HG02938 (cell line): ENCODE results near the gene RNF169.
"Not testable (repeated sequence)": the region's sequence is repeated elsewhere in the genome, so short reads cannot be mapped to it uniquely, and the experiment has no call there.

Experiments used
- ATAC-seq: cut with Tn5 transposase; IDR thresholded peaks from one replicate; pipeline ENCODE4 v1.9.1; 2021; ENCODE audit warnings: mild to moderate bottlenecking, moderate library complexity; ENCODE audit not compliant: unreplicated experiment

RNF169 gene

DNA sequence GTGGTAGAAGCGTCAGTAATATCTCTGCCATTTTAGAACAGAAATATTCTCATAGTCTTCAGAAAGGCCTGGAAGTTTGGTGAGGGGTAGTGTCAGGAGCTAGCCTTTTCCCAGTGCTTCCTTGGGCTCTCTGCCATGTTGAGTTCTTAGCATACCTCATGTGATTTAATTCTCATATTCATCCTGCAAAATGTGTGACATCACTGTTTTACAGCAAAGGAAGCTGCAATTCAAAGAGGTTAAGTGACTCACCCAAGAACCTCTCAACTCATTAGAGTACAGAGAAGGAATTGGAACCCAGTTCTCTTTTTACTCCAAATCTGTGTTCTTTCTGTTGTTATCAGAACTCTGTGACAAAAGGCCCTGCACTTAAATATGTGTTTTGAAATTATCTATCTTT is 72.1 kb downstream of the RNF169 start:
- ATAC-seq: no peak

DNA sequence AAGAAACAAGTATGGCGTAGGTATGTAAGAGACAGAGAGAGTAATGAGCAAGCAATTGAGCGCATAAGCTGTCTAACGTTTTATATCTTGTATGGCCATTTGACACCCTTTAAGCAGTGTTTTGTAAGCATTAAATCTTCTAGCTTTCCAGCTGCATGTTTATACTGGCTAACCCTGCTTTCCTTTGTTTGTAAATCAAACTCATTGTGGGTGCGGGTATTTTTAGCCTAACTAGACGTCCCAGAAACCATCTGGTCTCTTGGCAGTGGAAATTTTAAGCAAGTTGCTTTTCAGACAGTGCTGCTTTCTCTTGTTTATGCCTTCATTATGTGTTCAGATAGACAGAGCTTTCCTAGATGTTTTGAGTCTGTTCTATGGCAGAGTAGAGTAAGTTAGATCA is 73.5 kb downstream of the RNF169 start:
- ATAC-seq: no peak

DNA sequence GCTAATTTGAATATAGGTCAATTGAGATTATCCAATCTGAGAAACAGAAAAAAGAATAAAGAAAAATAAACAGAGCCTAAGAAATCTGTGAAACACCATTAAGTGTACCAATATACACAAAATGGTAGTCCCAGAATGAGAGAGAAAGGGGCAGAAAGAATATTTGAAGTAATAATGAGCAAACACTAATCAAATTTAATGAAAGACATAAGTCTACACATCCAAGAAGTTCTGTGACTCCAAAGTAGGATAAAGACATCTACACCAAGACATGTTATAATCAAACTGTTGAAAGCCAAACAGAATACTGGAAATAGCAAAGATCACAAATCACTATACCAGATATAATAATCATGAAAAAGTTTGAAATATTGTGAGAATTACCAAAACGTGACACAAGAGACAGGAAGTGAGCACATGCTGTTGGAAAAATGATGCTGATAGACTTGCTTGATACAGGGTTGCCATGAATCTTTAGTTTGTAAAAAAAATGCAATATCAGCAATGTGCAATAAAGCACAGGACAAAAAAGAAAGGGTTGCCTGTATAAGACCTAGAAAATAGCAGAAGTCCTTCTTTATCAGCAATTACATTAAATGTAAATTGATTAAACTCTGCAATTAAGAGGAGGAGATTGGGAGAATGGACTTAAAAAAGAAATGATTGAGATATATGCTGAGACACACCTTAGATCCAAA is 75.8 kb downstream of the RNF169 start:
- ATAC-seq: no peak

DNA sequence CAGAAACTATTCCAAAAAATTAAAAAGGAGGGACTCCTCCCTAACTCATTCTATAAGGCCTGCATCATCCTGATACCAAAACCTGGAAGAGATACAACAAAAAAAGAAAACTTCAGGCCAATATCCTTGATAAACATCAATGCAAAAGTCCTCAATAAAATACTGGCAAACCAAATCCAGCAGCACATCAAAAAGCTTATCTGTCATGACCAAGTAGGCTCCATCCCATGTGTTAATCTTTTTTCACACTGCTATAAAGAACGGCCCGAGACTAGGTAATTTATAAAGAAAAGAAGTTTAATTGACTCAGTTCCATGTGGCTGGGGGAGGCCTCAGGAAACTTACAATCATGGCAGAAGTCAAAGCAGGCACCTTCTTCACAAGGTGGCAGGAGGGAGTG is 76.9 kb downstream of the RNF169 start:
- ATAC-seq: not testable (repeated sequence)

DNA sequence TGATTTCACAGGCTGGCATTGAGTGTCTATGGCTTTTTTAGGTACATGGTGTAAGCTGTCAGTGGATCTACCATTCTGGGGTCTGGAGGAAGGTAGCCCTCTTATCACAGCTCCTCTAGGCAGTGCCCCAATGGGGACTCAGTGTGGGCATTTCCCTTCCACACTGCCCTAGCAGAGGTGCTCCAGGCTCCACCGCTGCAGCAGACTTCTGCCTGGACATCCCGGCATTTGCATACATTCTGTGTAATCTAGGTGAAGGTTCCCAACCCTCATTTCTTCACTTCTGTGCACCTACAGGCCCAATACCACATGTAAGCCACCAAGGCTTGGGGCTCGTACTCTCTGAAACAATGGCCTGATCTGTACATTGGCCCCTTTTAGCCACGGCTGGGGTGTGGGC is 78.3 kb downstream of the RNF169 start:
- ATAC-seq: no peak

DNA sequence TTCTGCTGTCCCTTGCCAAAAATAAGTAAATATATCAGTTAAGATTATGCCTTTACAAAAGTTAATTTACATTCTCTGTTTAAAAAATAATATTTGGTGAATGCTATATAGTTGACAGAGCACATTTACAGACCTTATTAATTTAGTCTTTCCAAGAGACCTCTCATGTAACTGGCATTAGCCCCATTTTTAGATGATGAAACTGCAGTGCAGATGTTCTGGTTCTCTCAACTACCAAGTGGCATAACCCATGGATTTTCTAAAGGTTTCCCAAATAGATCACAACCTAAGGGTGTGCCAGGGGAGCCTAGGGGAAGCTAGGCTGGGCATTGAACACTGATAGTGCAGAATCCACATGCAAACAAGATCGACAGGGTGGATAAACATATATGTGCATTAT is 88.5 kb downstream of the RNF169 start:
- no peak for ATAC-seq

DNA sequence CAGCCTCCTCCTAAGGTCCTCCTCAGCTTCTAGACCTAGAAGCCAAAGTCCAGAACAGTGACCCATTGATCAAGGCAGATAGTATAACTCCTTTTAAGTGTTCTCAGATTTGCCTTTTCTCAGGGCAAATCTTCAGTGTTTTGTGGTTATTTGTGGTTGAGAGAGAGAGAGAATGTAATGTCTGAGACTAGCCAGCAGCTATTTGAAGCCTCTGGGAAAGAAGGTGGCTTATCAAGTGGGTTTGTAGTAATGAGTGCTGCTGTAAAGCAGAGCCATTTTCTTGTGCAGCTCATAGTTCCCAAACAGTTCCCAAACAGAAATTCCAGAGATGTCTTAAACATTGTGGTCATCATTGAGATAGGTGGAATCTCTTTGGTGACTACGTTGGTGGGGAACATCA is 89.5 kb downstream of the RNF169 start:
- no peak for ATAC-seq

DNA sequence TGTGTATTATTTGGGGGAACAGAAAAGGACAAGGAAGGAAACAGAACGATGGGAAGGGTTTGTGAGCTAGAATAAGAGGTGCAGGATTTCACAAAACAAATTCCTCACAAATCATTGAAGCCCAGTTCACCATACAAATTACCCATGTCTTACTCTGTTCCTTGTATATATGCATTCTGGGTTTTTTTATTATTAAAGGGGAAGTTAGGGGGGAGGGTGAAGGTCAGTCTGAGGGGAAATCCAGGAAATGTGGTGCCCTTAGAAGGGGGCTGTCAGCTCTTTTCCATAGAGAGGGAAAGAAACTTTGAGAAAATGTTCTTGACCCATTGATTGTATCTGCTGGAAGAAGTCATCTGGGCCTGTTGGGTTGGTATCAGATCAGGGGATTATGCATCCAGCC is 90.8 kb downstream of the RNF169 start:
- no peak for ATAC-seq

DNA sequence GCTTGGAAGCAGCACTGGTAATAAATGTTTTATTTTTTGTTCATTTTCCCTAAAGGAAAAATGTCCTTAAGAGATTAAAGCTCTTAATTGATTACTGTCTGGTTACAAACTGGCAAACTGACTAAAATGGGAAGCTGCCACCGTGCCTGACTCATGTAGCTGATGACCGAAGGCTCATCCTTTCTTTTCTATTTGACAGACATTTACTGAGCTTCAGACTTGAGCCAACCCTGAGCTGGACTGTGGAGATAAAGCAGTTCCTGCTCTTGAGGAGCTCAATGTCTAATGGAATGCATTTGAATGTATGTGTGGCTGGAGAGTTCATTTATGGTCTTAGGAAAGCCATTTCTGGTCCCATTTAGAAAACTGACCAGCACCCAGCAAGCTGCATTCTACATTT is 91.3 kb downstream of the RNF169 start:
- no peak for ATAC-seq

DNA sequence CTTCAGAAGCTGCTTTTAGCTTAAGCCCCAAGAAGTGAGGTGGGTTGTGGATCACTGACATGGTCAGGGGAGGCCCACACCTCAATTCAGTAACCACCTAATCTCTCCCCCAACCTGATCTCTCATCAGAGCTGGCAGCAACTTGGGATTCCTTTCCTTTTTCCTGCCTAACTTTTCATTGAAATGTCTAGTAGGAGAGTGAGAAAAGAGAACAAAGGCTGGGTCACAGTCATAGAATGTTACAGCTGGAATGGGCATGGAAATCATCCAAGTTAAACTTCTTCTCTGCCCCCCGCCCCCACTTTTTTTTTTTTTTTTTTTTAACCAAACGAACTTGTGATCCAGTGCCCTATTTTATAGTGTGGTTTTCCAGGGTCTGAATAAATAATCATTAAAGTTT is 91.8 kb downstream of the RNF169 start:
- ATAC-seq: no peak

DNA sequence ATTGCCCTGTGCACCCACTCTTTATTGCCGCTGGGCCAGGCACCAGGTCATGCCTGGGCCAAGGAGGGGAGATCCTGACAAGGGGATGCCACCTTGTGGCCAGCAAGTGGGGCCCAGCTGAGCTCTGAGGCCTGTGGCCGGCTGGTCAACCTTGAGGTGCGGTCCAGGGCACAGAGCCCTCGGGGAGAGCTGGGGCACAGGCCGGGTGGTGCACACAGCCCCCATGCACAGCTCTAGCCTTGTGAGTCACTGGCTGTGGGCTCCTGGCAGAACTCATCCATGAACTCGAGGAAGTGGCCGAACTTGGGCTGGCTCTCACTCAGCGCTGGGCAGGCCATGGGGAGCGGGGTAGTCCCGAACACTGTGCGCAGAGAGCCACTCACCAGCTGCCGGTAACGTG is 94.3 kb downstream of the RNF169 start:
- ATAC-seq: no peak

DNA sequence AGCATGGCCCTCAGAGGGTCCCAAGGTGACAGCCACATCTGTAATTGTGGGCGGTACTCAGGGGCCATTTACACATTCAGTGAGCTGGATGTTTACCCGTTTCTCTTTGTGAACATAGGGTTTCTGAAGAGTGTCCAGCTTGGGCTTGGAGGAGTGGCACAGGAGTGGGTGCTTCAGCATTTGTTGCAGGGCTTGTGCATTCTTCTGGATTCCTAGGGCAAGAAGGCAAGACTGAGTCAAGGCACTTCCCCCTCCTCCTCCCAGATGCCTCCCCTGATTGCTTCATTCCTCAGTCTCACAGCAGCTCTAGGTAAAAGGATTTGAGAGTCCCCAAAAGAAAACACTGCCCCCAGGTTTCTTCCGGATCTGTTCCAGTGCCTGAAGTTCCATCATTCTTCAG is 95.4 kb downstream of the RNF169 start:
- ATAC-seq: no peak

DNA sequence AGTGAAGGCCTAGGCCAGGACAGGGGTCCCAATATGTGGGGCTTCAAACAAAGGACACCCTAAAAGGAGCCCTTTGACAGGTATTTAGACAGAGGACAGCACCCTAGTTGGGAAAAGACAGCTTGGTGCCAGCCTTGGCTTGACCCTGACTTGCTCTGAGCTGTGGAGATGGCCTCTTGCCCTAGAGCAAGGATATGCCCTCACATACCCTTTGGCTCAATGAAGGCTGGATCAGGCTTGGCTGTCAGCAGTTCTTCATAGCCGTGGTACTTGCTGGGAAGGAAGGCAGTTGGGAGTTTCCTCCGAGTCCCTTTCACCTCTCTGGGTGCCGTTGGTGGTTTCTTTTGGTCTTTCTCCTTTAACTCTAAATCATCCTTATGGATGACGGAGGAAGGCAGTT is 96.2 kb downstream of the RNF169 start:
- no peak for ATAC-seq

DNA sequence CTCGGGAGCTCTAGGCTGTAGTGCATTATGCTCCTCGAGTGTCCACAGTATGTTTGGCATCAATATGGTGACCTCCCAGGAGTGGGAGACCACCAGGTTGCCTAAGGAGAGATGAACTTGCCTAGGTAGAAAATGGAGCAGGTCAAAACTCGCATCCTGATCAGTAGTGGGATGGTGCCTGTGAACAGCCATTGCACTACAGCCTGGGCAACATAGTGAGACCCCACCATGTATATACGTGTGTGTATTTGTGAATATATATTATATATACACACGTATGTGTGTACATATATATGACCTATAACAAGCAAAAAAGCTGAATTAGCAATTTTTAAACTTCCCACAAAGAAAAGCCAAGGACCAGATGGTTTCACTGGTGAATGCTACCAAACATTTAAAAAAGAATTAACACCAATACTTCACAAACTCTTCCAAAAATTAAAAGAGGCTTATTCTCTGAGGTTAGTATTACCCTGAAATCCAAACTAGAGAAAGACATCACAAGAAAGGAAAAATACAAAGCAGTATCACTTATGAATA is 97.4 kb downstream of the RNF169 start:
- no peak for ATAC-seq

DNA sequence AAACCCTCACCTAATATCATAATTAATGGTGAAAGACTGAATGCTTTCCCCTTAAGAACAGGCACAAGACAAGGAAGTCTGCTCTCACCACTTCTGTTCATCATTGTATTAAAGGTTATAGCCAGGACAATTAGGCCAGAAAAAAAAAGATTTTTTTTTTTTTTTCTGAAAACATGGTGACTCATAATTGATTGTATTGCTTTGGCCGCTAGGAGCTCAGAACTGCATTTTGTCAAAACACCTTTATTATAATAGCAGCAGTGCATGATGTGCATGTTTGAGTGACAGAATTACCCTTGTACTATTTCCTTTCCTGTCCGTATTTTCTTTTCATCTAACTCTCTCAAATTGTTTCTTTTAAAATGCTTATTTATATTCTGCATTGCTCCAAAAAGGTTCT is 98.1 kb downstream of the RNF169 start:
- no peak for ATAC-seq

DNA sequence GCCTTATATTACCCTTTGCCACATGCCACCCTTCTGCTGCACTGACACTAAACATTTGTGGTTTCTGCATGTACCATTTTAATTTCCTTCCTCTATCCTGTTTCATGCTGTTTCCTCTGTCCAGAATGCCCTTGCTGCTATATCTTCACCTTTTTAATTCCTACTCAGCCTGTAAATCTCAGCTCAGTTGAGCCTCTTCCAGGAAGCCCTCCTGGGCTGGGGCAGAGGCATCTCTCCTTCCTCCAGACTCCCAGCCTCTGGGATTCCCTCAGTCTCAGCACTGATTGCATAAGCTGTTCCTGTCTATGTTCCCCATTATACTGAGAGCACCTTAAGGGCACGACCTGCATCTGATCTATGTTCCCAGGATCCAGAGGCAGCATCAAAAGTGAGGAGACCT is 98.7 kb downstream of the RNF169 start:
- no peak for ATAC-seq

DNA sequence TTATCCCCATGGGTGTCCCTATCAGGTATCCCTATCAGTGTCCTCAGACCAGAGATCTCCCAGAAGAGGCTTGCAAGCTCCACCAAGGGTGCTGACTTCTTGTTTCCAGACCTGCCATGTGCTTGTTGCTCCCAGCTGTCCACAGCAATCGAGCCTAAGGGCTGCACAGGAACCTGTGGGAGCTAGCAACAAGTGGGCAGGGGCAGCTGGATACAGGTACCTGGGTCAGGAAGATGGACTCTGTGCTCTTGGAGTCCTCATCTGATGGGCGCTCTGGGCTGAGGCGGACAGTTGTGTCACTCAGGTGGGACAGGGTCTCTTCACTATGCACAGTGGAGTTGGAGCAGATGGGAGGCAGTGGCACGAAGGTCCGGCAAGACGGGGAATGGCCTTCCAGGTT is 99.2 kb downstream of the RNF169 start:
- no peak for ATAC-seq

DNA sequence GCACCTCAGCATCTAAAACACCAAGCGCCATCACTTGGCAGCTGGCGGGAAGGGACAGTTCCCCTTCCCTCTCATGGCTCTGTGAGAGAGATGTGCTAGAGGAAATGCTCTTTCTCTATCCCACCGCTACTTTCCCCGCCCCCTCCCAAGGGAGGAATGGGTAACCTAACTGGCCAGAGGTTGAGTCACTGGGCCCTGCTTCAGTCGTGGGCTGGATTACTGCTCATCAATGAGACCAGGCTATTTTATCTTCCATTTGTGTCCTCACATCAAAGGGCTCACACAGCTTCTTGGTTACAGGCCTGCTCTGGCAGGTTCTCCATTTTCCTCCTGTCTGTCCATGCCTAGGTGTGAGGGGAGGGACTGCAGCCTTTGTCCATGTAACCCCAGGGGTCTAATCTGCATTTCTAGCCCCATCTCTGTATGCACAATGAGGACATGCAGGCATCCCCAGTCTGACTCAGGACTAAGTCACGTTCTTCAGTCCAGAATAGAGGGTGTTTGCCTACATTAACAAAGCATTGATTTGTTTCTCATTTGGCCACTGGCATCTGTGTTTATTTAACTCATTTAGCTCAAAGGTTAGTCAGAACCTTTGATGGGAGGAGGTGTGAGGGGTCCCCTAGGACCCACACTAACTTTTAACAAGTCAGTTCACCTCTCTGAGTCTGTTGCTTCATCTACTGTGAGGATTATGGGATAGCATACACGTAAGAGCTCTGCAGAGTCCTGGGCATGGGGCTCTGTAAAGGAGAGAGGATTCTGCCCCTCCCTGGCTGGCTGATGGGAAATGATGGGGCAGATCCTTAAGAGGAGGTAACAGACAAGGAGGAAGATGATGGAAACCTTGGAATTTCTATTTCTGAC is 101.1 kb downstream of the RNF169 start:
- no peak for ATAC-seq

DNA sequence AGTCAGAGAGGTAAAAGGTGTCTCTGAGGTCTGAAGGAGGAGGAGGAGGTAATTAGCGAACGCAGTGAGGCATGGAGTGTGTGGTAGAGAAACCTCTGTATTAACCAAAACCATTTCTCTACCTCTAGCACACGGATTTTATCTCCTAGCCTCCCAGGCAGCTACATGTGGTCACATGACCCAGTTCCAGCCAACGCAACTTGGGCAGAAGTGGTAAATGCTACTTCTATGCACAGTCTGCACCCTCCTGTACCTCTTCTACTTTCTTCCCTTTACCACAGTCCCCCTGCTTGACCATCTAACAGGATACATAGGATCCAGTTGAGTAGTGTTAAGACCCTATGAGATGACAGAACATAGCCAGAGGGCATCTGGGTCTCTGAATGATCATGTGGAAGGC is 104.6 kb downstream of the RNF169 start:
- no peak for ATAC-seq

DNA sequence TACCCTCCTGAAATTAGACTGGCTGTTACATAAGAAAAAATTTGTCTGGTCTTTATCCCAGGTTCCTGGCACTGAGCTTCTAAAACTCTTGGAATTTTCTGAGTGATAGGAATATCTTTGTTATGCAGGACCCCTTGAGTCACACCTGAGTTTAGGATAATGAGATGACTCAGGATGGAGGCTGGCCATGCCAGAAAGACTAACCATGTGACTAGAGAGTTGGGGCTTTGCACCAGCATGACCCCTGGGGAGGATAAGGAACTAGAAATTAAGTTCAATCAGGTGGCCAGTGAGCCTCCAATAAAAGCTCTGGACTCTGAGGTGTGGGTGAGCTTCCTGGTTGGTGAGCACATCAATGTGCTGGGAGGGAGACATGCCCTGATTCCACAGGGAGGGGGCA is 112.1 kb downstream of the RNF169 start:
- no peak for ATAC-seq

DNA sequence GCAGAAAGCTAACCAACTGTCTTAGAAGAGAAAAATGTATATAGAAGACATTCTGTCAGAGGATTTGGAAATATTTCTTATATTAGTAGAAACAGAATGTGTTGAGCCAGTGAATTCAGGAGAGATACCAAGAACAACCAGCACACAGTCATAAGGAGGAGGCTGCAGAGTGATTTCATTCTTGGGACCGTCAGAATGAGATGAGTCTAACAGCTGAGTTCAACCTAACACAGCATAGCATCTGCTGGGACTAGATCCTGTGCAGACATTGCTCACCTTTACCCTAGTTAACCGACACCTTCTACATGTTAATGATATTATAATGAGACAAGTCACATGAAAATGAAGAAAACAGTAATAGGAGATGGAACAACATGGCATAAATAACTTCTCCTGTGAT is 114.8 kb downstream of the RNF169 start:
- no peak for ATAC-seq

DNA sequence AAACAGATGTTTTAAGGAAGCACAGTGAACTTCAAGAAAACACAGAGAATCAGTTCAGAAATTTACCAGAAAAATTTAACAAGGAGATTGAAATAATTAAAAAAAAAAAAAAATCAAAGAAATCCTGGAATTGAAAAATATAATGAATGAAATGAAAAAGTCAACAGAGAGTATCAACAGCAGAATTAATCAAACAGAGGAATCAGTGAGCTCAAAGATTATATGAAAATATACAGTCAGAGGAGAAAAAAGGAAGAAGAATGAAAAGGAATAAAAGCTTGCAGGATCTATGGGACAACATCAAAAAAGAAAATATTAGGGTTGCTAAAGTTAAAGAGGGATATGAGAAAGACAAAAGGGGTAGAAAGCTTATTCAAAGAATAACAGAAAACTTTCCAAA is 117.9 kb downstream of the RNF169 start:
- no peak for ATAC-seq
